ENCODE results near the gene PREX1.
"Not testable (repeated sequence)": the region's sequence is repeated elsewhere in the genome, so short reads cannot be mapped to it uniquely, and the experiment has no call there.

PREX1 gene

GRCh38 chr20:48791014-48791413 lies 36.8 kb downstream of the PREX1 start:
- peak; percentile 75 for DNase-seq

GRCh38 chr20:48790473-48791003 lies 37.3 kb downstream of the PREX1 start:
- DNase-seq: no peak

DNA sequence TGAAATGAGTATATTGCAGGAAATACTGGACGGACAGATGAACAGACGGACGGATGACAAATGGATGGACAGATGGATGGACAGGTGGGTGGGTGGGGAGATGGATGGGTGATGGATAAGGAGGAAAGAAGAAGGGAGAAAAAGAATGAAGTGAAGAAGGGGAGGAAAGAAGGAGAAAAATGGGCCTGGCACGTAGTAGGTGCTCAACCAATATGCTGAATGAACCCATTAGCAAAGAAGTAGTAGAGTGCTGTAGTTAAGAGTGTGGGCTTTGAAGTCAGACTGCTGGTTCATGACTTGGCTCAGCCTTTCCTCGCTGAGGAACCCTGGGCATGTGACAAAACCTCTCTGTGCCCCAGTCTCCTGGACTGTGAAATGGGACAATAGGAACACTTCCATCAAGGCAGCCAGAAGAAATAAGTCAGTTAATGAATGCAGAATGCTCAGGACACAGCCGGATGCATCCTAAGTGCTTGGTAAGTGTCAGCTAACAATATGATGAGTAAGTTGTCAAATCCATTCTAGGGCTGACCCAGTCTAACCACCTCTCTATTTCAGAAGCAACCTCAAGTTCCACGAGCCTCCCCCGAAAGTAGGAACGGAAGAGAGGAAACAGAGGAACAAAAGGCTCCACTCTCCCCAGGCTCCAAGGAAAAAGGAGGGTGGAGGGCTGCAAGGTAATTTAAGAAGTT lies 37.9 kb downstream of the PREX1 start:
- DNase-seq: no peak

- DNase-seq: no peak
Measured at GRCh38 chr20:48789185-48789668, 38.6 kb downstream of the PREX1 start.

DNA sequence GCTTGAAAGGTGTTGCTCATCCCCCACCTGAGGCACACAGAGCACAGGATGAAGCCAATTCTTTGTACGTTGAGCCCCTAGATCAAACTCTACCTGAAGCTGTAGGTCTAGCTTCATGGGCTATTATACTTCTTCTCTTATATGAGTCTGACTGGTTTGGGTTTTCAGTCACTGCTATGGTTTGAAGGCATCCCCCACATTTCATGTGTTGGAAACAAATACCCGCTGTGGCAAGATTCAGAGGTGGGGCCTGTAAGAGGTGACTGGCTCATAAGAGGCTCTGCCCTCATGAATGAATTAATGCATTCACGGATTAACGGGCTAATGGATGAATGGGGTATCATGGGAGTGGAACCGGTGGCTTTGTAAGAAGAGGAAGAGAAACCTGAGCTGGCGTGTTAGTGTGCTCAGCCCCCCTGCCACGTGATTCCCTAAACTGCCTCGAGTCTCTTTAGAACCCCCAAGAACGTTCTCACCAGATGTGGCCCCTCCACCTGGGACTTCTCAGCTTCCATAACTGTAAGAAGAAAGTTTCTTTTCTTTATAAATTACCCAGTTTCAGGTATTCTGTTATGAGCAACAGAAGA lies 39.2 kb downstream of the PREX1 start:
- no peak for DNase-seq

DNA sequence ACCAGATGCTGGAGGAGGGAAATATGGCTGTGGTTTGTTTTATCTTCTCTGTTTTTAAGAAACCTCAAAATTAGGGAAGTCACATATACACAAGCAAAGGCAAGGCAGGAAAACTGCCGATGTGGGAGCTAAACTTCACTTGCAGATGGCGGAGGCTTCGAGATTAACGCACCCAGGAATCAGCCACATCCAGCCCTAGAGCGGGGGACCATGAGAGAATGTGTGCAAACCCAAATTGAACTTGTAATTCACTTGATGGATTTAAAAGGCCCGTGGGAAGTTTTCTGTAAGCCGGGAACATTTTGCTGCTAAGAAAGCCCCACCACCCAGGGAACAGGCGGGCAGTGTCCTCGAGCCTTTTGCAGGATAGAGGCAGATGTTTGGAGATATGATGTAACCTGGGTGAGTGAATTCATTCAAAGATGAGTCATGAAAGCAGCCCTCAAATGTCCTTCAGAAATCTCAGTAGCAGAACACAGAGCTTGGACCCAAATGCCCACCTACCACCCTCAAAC lies 39.9 kb downstream of the PREX1 start:
- no peak for DNase-seq

DNA sequence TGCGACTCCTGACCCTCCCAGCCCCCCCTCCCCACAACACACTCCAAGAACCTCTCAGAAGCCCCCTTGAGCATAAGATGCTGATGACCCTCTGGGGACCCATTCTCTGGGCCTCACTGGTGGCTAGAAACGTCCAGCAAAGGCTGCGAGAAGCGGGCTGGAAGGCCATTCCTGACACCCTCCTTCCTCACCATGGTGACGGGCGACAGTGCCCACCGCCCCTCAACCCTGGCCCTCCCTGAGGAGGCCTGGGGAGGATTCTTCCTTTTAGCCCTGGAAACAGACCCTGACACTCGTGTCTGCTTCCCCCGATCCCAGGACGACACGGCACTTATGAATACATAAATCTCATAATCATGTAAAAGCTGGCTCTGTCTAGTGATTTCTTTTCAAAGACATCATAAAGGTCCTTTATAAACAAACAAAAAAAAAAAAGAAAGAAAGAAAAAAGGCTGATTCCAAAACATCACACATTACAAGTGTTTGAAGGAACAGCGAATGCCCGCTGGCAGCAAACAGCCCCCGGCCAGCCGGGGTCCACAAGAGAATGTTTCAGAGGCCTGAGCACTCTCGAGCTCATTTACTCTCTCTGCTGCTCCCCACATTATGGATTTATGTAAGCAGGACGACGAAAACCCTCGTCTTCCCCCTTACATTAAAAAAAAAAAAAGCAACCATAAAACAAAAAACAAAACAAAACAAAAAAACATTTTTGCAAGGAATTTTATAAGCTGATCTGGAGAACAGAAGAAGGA lies 40.7 kb downstream of the PREX1 start:
- DNase-seq: peak; percentile 60

GRCh38 chr20:48785801-48786200 lies 42.0 kb downstream of the PREX1 start:
- DNase-seq: no peak

GRCh38 chr20:48785256-48785655 lies 42.5 kb downstream of the PREX1 start:
- DNase-seq: no peak

DNA sequence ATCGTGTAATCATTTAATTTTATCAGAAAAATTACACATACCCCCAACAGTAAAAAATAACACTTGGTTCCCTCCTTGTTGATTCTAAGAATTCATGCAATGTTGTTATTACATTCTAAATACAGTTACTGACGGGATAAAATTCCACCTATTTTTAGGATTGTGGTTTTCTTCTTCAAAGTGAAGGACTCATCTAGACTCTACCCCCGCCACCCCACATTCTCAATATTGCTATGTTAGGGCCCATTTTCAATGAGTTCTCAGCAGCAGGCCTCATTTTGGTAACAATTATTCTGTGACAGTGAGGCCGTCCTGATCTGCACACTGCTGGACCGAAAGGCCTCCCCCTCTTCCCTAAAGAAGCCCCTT lies 43.5 kb downstream of the PREX1 start:
- DNase-seq: no peak

DNA sequence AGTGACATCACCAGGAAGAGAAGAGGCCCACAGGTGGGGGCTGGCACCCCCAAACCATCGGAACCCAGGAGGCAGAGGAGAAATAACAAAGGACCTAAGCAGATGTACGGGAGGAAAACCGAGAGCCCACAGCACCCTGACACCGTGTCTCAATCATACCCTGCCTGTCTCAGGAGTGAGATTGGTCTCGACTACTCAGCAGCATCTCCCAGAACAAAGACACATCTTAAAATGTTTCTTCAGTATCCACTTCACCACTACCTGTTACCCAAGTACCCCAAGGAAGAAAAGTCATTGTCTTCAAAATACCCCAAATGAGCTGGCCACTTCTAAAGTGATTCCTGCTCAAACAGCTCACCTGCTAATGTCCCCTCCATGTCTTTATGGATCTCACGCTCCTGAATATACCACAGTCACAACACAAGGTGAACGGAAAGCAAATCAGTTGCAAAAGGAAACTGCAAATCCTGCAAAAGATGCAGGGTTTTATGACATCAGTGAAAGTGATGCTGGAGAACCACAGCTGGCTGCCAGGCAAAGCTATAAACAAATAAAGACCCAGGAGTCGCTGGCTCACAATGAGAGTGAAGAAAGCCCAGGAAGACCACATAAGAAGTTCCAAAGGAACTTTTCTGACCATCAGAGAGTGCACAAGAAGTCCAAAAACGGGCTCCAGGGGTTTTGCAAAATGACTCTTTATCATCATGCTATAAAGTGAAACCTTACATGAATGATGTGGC lies 44.1 kb downstream of the PREX1 start:
- no peak for DNase-seq

DNA sequence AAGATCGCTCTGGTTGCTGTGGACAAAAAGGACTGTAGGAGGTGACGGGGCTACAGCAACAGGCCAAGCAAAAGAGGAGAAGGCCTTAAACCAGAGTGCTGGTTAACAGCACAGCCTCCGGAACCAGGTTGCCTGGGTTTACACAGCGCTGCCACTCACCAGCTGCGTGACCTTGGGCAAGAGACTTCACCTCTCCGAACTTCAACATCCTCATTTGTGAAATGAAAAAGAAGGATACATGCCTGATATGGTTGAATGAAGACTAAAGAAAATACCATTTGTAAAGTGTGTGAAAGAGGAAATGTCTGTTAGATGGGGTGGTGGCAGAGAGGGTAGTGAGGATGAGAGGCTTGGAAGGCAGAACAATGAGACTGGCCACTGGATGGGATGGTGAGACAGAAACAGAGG lies 44.9 kb downstream of the PREX1 start:
- no peak for DNase-seq

DNA sequence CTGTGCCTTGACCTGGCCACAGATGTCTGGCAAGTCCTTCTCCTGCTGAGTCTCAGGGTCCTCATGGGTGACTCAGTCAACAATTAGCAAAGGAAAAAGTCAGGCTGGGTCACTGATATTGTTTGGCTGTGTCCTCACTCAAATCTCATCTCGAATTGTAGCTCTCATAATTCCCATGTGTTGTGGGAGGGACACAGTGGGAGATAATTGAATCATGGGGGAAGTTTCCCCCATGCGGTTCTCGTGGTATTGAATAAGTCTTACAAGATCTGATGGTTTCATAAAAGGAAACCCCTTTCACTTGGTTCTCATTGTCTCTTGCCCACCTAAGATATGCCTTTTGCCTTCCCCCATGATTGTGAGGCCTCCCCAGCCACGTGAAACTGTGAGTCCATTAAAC lies 45.7 kb downstream of the PREX1 start:
- DNase-seq: no peak

DNA sequence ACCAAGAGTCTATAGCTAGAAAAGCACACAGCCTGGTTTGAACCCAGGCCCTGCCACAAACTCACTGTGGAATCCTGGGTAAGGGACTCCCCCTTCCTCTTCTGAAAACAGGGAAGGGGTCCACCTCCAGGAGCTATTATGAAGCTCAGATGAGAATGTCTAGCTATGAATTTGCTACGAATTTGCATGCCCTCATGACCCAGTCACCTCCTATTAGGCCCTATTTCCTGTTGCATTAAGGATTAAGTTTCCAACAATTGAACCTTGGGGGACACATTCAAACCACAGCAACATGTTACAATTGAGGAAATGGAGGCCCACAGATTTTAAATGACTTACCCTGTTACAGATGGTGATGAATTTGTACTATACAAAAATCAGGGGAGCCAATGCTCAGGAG lies 46.2 kb downstream of the PREX1 start:
- no peak for DNase-seq

DNA sequence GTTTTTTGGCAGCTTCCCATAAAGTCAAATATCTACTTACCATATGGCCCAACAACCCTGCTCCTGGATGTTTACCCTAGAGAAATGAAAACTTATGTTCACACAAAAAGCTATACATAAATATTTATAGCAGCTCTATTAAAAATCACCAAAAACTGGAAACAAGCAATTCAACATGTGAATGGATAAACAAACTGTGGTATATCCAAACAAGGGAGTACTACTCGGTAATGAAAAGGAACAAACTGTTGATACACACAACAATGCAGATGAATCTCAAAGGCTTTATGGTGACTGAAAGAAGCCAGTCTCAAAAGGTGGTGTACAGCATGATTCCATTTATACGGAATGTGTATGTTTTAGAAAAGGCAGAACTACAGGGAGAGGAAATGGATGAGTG lies 48.4 kb downstream of the PREX1 start:
- no peak for DNase-seq

DNA sequence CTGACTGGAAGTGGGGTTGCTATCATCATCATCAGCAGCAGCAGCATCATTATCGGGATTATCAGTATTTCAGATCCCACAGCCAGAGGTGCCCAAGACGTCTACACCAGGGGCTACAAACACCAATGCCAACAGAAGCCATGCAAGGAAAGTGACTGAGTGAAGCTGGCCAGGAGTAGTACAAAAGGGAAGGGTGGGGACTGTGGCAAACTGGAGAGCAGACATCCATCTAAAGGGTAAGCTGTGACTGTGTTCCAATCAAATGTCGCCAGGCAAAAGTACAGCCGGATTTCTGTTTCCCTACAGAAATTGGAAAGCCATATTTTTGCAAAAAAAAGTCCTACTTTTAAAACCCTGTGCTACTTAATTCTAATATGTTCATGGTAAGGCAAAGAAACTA lies 50.0 kb downstream of the PREX1 start:
- no peak for DNase-seq

DNA sequence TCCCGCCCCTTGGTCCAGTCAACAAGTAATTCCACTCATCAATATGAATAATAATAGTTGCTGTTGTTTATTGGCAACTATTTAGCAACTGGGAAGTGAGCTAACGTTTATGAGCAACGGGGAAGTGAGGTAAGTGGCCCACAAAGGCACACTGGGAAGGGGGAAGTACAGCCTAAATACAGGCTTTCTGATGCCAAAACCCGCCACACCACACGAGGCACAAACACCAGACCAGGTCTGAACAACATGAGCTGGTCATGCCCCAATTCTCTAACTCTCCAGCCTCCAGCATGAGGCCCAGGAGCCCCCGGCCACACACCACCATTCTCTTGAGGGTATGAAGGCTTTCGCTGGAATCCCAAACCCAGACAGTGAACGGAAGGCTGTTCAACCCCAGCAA lies 50.8 kb downstream of the PREX1 start:
- no peak for DNase-seq

- DNase-seq: no peak
Measured at GRCh38 chr20:48776306-48776705, 51.5 kb downstream of the PREX1 start.

GRCh38 chr20:48775545-48775944 lies 52.3 kb downstream of the PREX1 start:
- not testable (repeated sequence) for DNase-seq

DNA sequence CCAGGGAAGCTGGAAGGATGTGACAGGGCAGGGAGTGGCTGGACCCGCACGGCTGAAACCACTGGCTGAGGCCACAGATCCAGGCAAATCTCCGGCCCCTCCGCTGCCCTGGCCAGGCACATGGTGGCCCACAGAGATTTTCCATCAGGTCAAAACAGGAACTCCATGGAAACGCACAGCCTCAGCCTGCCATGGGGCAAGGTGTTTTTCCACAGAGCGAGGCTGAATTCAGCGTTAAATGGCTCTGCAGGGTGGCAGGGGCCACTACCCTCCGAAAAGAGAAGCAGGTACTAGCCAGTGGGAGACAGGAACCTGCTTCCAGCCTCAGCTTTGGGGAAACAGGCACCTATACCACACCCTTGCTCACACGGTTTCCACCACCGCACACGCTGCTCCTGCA lies 53.1 kb downstream of the PREX1 start:
- no peak for DNase-seq

DNA sequence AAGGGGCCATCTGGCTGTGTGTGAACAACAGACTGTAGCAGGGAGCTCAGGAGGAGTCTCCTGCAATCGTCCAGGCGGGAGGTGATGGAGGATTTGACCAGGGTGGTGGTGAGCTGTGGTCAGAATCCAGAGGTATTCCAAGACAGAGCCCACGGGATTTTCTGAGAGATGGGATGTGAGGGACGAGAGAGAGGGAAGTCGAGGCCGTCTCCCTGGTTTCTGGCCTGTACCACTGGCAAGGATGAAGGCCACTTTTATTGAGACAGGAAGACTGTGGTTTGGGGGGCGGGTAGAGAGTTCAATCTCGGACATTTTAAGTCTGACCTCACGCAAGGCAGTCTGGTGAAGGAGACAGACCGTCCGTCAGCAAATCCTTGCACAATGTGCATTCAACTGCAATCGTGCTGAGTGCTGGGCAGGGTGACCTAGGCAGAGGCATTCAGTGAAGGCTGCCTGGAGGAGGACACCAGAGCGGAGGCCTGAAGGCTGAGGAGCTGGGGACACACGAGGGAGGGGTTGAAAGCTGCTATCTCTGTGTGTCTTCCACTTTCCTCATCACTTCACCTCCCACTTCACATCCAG lies 53.9 kb downstream of the PREX1 start:
- no peak for DNase-seq

DNA sequence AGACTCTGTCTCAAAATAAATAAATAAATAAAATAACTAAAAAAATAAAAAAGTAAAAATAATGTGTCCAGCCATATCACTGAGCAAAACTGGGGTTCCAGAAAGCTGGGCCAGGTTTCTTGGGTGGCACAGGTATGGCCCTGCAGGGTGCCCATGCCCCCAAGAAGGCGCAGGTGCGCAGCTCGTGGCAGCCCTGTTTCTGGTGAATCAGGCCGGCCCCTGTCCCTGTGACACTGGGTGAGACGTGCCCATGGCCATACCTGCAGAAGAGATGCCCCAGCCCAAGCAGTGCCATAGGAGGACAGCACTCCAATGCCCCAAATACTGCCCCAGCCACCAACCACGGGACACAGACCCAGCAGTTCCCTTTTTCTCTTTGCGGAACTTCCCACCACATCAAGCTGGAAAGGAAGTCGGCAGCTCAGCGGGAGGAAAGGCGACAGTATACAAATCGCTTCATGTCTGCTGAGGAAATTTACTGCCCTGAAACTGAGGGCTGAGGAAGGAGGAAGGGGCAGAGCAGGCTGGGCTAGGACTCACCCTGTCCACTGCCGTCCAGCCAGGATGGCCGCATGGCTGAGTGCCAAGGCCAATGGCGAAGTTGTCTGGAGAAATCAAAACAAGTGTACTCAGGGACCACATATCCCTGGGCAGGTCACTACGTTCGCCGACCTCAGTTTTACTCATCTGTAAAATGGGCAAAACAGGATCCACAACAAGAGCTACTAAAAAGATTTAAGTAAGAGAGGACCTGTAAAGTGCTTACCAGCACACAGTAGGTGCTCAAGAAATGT lies 55.4 kb downstream of the PREX1 start:
- no peak for DNase-seq

Measured in retina (tissue), 1 donor.